ENCODE measurements around the gene MAGI1. TPM values are rescaled to one million over a fixed set of nuclear protein-coding genes. Genes with fewer than 3 reads are reported as not detected.

Gene MAGI1
- total RNA-seq, 2 donors from 2014 or later: 37.5 to 51.6 TPM

DNA sequence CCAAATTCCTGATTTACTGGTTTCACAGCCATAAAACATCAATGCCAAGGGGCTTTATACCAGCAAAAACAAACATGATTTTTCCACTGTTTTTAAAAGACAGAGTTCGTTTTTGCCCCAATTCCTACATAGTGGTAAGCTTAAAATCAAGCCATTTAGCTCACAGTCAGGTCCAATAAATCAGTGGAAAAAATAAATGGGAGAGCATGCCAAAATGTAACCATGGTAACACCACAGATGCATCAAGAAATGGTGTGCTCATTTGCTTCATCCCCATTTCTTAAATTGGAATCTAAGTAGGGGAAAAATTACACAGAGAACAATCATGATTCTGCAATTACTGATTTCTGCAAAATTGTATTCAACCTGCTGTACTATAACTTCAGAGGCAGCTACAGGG, 418.8 kb downstream of the MAGI1 start:
- intact Hi-C loops (cut with DNase I): no loop called here
- Histone ChIP-seq H3K27ac (no peak overlapping the region), H3K9me3 (no peaks in the 10 kb centered on the region), H3K4me1 (replicated peaks) (no peaks in the 10 kb centered on the region), H3K36me3 (no peaks in the 10 kb centered on the region), H3K27me3 (replicated peaks; ENCODE audit: insufficient read depth) (no peaks in the 10 kb centered on the region), H3K4me3 (no peak overlapping the region)
- no peak for DNase-seq (ENCODE audit: low spot score)
- 14% methylated on average over 1 of the region's 1 CpG for WGBS
- TF ChIP-seq POLR2A (IDR thresholded peaks at IDR 0.05) (no peak), POLR2AphosphoS5 (IDR thresholded peaks at IDR 0.05) (no peak)
- TF ChIP-seq, protein P1, sequence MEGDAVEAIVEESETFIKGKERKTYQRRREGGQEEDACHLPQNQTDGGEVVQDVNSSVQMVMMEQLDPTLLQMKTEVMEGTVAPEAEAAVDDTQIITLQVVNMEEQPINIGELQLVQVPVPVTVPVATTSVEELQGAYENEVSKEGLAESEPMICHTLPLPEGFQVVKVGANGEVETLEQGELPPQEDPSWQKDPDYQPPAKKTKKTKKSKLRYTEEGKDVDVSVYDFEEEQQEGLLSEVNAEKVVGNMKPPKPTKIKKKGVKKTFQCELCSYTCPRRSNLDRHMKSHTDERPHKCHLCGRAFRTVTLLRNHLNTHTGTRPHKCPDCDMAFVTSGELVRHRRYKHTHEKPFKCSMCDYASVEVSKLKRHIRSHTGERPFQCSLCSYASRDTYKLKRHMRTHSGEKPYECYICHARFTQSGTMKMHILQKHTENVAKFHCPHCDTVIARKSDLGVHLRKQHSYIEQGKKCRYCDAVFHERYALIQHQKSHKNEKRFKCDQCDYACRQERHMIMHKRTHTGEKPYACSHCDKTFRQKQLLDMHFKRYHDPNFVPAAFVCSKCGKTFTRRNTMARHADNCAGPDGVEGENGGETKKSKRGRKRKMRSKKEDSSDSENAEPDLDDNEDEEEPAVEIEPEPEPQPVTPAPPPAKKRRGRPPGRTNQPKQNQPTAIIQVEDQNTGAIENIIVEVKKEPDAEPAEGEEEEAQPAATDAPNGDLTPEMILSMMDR (IDR thresholded peaks at IDR 0.05): no peak

DNA sequence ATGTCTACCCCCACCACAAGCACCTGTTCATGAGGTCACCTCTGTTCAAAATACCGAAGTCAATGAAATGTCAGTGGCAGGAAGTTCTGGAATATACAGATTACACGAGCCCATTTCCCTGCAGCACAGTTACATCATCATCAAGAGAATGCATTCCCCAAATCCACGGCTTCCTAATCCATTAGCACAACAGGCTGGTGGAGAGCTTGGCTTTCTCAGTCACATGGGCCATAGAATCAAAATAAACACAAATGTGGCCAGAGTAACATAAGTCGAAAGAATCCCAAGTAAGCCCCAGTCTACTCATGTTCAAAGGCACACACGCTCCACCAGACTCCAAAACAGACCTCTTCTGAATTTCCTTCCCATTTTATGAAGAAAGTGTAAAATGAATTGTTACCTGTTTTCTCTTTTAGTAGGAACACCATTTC, 419.3 kb downstream of the MAGI1 start:
- TF ChIP-seq, protein P1 (IDR thresholded peaks at IDR 0.05): no peak
- no peak for TF ChIP-seq POLR2AphosphoS5 (IDR thresholded peaks at IDR 0.05)
- no peak for TF ChIP-seq POLR2A (IDR thresholded peaks at IDR 0.05)
- Histone ChIP-seq H3K27ac (no peak overlapping the region), H3K27me3 (replicated peaks; ENCODE audit: insufficient read depth) (no peaks in the 10 kb centered on the region), H3K36me3 (no peaks in the 10 kb centered on the region), H3K4me3 (no peak overlapping the region), H3K4me1 (replicated peaks) (no peaks in the 10 kb centered on the region), H3K9me3 (no peaks in the 10 kb centered on the region)
- WGBS: 45% methylated on average over 5 of the region's 5 CpGs
- intact Hi-C loops (cut with DNase I): no loop called here
- no peak for DNase-seq (ENCODE audit: low spot score)

DNA sequence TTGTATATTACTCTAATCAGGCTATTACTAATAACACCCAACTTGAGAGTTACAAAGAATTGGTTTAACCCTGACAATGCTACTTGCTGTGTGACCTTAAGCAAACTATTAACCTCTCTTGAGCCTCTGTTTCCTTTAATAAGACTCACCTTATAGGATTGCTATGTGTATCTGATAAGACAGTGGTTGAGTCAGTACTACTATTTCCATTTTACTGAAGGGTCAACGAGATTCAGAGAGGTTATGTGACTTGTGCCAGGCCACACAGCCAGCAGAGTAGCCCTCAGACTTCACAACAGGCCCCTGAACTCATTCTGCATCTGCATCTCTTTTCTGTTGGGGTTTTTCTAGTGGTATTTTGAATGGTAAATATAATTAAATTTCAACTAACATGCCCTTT, 420.1 kb downstream of the MAGI1 start:
- Histone ChIP-seq H3K9me3 (no peaks in the 10 kb centered on the region), H3K4me3 (no peak overlapping the region), H3K36me3 (no peaks in the 10 kb centered on the region), H3K27me3 (replicated peaks; ENCODE audit: insufficient read depth) (no peaks in the 10 kb centered on the region), H3K4me1 (replicated peaks) (no peaks in the 10 kb centered on the region), H3K27ac (no peak overlapping the region)
- TF ChIP-seq, protein P1 (IDR thresholded peaks at IDR 0.05): no peak
- no peak for TF ChIP-seq POLR2AphosphoS5 (IDR thresholded peaks at IDR 0.05)
- no peak for TF ChIP-seq POLR2A (IDR thresholded peaks at IDR 0.05)
- DNase-seq (ENCODE audit: low spot score): no peak
- WGBS: 71% methylated on average over 1 of the region's 1 CpG
- intact Hi-C loops (cut with DNase I): no loop called here

DNA sequence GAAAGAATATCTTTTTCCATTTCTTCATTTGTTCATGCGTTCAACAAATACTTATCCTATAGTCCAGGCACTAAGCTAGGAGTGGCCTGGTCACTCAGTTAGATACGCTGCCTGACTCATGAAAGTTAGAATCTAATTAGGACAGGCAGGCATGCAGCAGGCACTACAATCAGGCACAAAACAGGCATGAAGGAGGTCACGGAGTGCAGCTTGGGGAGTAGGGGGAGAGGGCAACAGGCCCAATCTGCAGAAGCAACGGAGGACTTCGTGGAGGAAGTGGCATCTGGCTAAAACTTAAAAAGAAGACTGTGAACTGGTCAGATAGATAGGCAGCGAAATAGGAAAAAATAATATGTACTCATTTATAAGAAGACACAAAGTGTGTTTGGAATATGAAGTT, 420.9 kb downstream of the MAGI1 start:
- TF ChIP-seq POLR2A (IDR thresholded peaks at IDR 0.05) (no peak), POLR2AphosphoS5 (IDR thresholded peaks at IDR 0.05) (no peak)
- TF ChIP-seq, protein P1 (IDR thresholded peaks at IDR 0.05): no peak
- no peaks in the 10 kb centered on the region for H3K4me1 ChIP-seq (replicated peaks)
- no peak overlapping the region for H3K27ac ChIP-seq
- DNase-seq (ENCODE audit: low spot score): no peak
- no peaks in the 10 kb centered on the region for H3K9me3 ChIP-seq
- WGBS: 89% methylated on average over 6 of the region's 6 CpGs
- no peaks in the 10 kb centered on the region for H3K36me3 ChIP-seq
- H3K4me3 ChIP-seq: no peak overlapping the region
- intact Hi-C loops (cut with DNase I): no loop called here
- no peaks in the 10 kb centered on the region for H3K27me3 ChIP-seq (replicated peaks; ENCODE audit: insufficient read depth)

DNA sequence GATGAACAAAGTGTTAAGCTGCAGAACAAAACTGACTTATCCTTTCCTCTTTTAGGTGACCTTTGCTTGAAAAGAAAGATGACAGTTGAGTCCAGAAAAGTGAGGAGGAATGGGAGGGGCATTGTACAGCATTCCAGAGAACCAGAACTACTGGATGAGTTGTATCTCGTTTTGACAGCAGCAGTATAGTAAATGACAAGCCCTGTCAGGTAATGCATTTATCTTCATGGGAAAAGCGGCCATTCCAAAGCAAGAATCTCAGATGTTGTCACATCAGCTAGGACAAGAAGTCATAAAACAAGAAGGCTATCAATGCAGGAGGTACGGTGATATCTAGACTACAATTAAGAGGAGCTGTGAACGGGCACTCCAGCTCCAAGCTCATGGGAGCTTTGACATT, 421.5 kb downstream of the MAGI1 start:
- no peak overlapping the region for H3K27ac ChIP-seq
- no peak for DNase-seq (ENCODE audit: low spot score)
- 72% methylated on average over 4 of the region's 4 CpGs for WGBS
- TF ChIP-seq POLR2AphosphoS5 (IDR thresholded peaks at IDR 0.05): no peak
- TF ChIP-seq, protein P1 (IDR thresholded peaks at IDR 0.05): no peak
- TF ChIP-seq POLR2A (IDR thresholded peaks at IDR 0.05): no peak
- no peaks in the 10 kb centered on the region for H3K9me3 ChIP-seq
- intact Hi-C loops (cut with DNase I): no loop called here
- no peaks in the 10 kb centered on the region for H3K27me3 ChIP-seq (replicated peaks; ENCODE audit: insufficient read depth)
- H3K36me3 ChIP-seq: no peaks in the 10 kb centered on the region
- no peaks in the 10 kb centered on the region for H3K4me1 ChIP-seq (replicated peaks)
- H3K4me3 ChIP-seq: no peak overlapping the region

Measured in prostate gland (tissue), 2 donors.